Right cardiac atrium (tissue), 5 donors: ENCODE data around the gene EGR2. TPM values are rescaled to one million over a fixed set of nuclear protein-coding genes. Genes with fewer than 3 reads are reported as not detected.
A peak's percentile ranks its signal among the peaks of the same experiment; 100 is the strongest.
"Not testable (repeated sequence)": the region's sequence is repeated elsewhere in the genome, so short reads cannot be mapped to it uniquely, and the experiment has no call there.

ENCODE experiments used
- ATAC-seq, 2 donors: fragments of 200-7000 bp; cut with Tn5 transposase; one replicate each; pipeline versions ENCODE4 v1.8.0 to v1.9.1; 2020; ENCODE audit warnings: moderate library complexity in 2 of 2, mild to moderate bottlenecking in 1 of 2
- DNase-seq, 3 donors: peaks; one replicate each; pipeline ENCODE4 v3.0.0-alpha.2; 2020
- H3K27ac ChIP-seq: one replicate; pipeline ENCODE4 v1.5.1; 2013; ENCODE audit warnings: mild to moderate bottlenecking, low read length, control low read depth, moderate library complexity
- H3K27me3 ChIP-seq: one replicate; pipeline ENCODE4 v1.6.1; 2013; ENCODE audit not compliant: control insufficient read depth, insufficient read depth
- H3K4me1 ChIP-seq: one replicate; pipeline ENCODE4 v1.6.1; 2013; ENCODE audit warnings: low read length; ENCODE audit not compliant: control insufficient read depth, insufficient read depth
- H3K4me3 ChIP-seq: one replicate; pipeline ENCODE4 v1.5.1; 2013; ENCODE audit warnings: low read length, control low read depth
- H3K9me3 ChIP-seq: one replicate; pipeline ENCODE4 v1.6.1; 2013; ENCODE audit warnings: low read length; ENCODE audit not compliant: control insufficient read depth
- WGBS: extraction: QIAGEN DNeasy Blood & Tissue Kit; methylation state at CpG from one replicate; pipeline ENCODE4 v1.1.7; 2013; 5-methylcytosine and 5-hydroxymethylcytosine counted together
- intact Hi-C, 4 donors: fragments of 100-400 bp; cut with DNase I; formaldehyde crosslinking; loops; one replicate each; pipeline versions ENCODE4 v1.11.0 to v1.14.0; 2022 to 2023
- polyA plus RNA-seq: library from polyadenylated mRNA; stranded (reverse); fragments of 200-250 nt; gene quantifications from one replicate; pipeline ENCODE4 v1.2.3, GENCODE V29; 2013
- total RNA-seq, 4 donors: library from RNA; stranded (reverse); fragmentation: NEBNext Ultra II Directional; extraction: Animal tissue kit (Norgen Biotek cat#: 25700); gene quantifications; one replicate each; pipeline ENCODE4 v1.2.1, GENCODE V29; 2021
- donor health status: healthy with polysubstance abuse.
- donor health status: DM: no; HTN: yes; CAD: no.
- donor health status: DM: no; HTN: no; CAD: no.
- donor health status: DM: no; HTN: yes; CAD: no; lungs with severe emphysema.
- donor health status: DM: yes; HTN: yes; CAD: no.

EGR2 gene
- total and polyA plus RNA-seq, 5 donors = 0.54 to 13.7 (median 1.8) TPM

GRCh38 chr10:62792261-62792660 lies 23.9 kb downstream of the EGR2 start:
- Histone ChIP-seq H3K9me3 (no peaks in the 10 kb centered on the region), H3K4me3 (no peak overlapping the region), H3K4me1 (no peaks in the 10 kb centered on the region), H3K27me3 (no peaks in the 10 kb centered on the region), H3K27ac (no peak overlapping the region)
- peak in 2 of 3 donors; percentile 35 to 36 for DNase-seq
- WGBS = 76% methylated on average over 5 of the region's 5 CpGs
- intact Hi-C loops = no loop called here
- ATAC-seq = no peak

- no peaks in the 10 kb centered on the region for H3K4me1 ChIP-seq
- H3K9me3 ChIP-seq = no peaks in the 10 kb centered on the region
- no peak overlapping the region for H3K27ac ChIP-seq
- DNase-seq (no peak), ATAC-seq (no peak)
- H3K27me3 ChIP-seq = no peaks in the 10 kb centered on the region
- intact Hi-C loops = no loop called here
- no peak overlapping the region for H3K4me3 ChIP-seq
- 87% methylated on average over 2 of the region's 2 CpGs for WGBS
Measured at GRCh38 chr10:62790571-62790970, 25.6 kb downstream of the EGR2 start.

- ATAC-seq (no peak), DNase-seq (peak in 1 of 3 donors; percentile 18)
- no peak overlapping the region for H3K4me3 ChIP-seq
- H3K27me3 ChIP-seq = no peaks in the 10 kb centered on the region
- H3K4me1 ChIP-seq = no peaks in the 10 kb centered on the region
- intact Hi-C loops = no loop called here
- no peak overlapping the region for H3K27ac ChIP-seq
- no peaks in the 10 kb centered on the region for H3K9me3 ChIP-seq
- 91% methylated on average over 14 of the region's 14 CpGs for WGBS
Measured at GRCh38 chr10:62790019-62790555, 26.1 kb downstream of the EGR2 start.

GRCh38 chr10:62788861-62789467 lies 27.2 kb downstream of the EGR2 start:
- Histone ChIP-seq H3K27ac (no peak overlapping the region), H3K27me3 (no peaks in the 10 kb centered on the region), H3K4me3 (no peak overlapping the region), H3K4me1 (no peaks in the 10 kb centered on the region), H3K9me3 (no peaks in the 10 kb centered on the region)
- WGBS = 54% methylated on average over 9 of the region's 9 CpGs
- DNase-seq = peak in 1 of 3 donors; percentile 14
- intact Hi-C loops = no loop called here
- peak in 1 of 2 donors; percentile 40 for ATAC-seq

- H3K9me3 ChIP-seq, intact Hi-C loops, H3K4me1 ChIP-seq, H3K27ac ChIP-seq, H3K4me3 ChIP-seq, H3K27me3 ChIP-seq, DNase-seq, ATAC-seq: not testable (repeated sequence)
- WGBS = 78% methylated on average over 2 of the region's 2 CpGs
Measured at GRCh38 chr10:62788285-62788684, 27.9 kb downstream of the EGR2 start.

GRCh38 chr10:62784537-62784936 lies 31.6 kb downstream of the EGR2 start:
- DNase-seq, H3K4me3 ChIP-seq, H3K4me1 ChIP-seq, ATAC-seq, intact Hi-C loops, H3K27me3 ChIP-seq, H3K9me3 ChIP-seq, H3K27ac ChIP-seq: not testable (repeated sequence)
- WGBS = 93% methylated on average over 3 of the region's 3 CpGs

GRCh38 chr10:62779487-62780248 lies 36.5 kb downstream of the EGR2 start:
- Histone ChIP-seq H3K27me3 (no peaks in the 10 kb centered on the region), H3K27ac (no peak overlapping the region), H3K9me3 (no peaks in the 10 kb centered on the region), H3K4me1 (no peaks in the 10 kb centered on the region), H3K4me3 (no peak overlapping the region)
- DNase-seq (peak in 1 of 3 donors; percentile 38), ATAC-seq (no peak)
- WGBS = 82% methylated on average over 5 of the region's 5 CpGs
- intact Hi-C loops = no loop called here

- Histone ChIP-seq H3K27ac (no peak overlapping the region), H3K27me3 (no peaks in the 10 kb centered on the region), H3K9me3 (no peaks in the 10 kb centered on the region), H3K4me1 (no peaks in the 10 kb centered on the region), H3K4me3 (no peak overlapping the region)
- intact Hi-C loops = no loop called here
- no peak for ATAC-seq
- WGBS = 97% methylated on average over 2 of the region's 2 CpGs
- DNase-seq = no peak
Measured at GRCh38 chr10:62778125-62778524, 38.0 kb downstream of the EGR2 start.

- ATAC-seq = peak; percentile 48 to 54
- Histone ChIP-seq H3K4me3 (no peak overlapping the region), H3K4me1 (peaks cover 9% of the 10 kb centered on the region), H3K27me3 (no peaks in the 10 kb centered on the region), H3K27ac (no peak overlapping the region), H3K9me3 (no peaks in the 10 kb centered on the region)
- 46% methylated on average over 7 of the region's 7 CpGs for WGBS
- DNase-seq = no peak
- intact Hi-C loops = no loop called here
Measured at GRCh38 chr10:62772186-62772974, 43.8 kb downstream of the EGR2 start.

GRCh38 chr10:62769574-62770242 lies 46.5 kb downstream of the EGR2 start:
- DNase-seq (peak in 2 of 3 donors; percentile 45 to 46), ATAC-seq (peak; percentile 44 to 63)
- Histone ChIP-seq H3K9me3 (no peaks in the 10 kb centered on the region), H3K27ac (no peak overlapping the region), H3K27me3 (no peaks in the 10 kb centered on the region), H3K4me3 (no peak overlapping the region), H3K4me1 (peaks cover 9% of the 10 kb centered on the region)
- 87% methylated on average over 1 of the region's 1 CpG for WGBS
- intact Hi-C loops = no loop called here
